K562 (cell line): ENCODE measurements around the gene ARHGAP42. TPM values are rescaled to one million over a fixed set of nuclear protein-coding genes. Genes with fewer than 3 reads are reported as not detected.
A peak's percentile ranks its signal among the peaks of the same experiment; 100 is the strongest.

Experiments used
- ATAC-seq: fragments of 200-7000 bp; cut with Tn5 transposase; 3 replicates; pipeline ENCODE4 v1.9.1; 2020; ENCODE audit warnings: moderate library complexity
- BruUV-seq: library from RNA; stranded (reverse); fragments of 400-500 nt; replicated peaks from 2 replicates; lab custom pipeline; 2021; lab: Mats Ljungman, UMichigan
- CTCF ChIA-PET: fragments of 300-600 bp; formaldehyde crosslinking; extraction: SDS; loops from one replicate; lab custom pipeline; 2021; ENCODE audit warnings: low intra/inter-chr PET ratio; lab: Yijun Ruan, JAX
- POLR2A ChIA-PET: fragments of 300-600, 350-650 bp; sonication (Branson Sonifier 250); formaldehyde crosslinking; extraction: SDS; loops from one replicate; lab custom pipeline; 2021; ENCODE audit warnings: antibody characterized with exemption, inconsistent platforms; lab: Yijun Ruan, JAX
- DNase-seq, 4 experiments: peaks; one replicate each; pipeline versions ENCODE4 v3.0.0 to v3.0.0-alpha.2; 2011 to 2018; ENCODE audit warnings: low spot score in 3 of 4, mixed read lengths in 3 of 4; ENCODE audit errors: extremely low read depth in 1 of 4
- FAIRE-seq: peaks from 2 replicates; lab custom pipeline; 2011; peaks lifted over from hg19 to GRCh38; lab: Jason Lieb, UNC
- H2AFZ ChIP-seq: 2 replicates; pipeline ENCODE4 v1.6.0; 2011; ENCODE audit warnings: low read depth, low read length, control low read depth, inconsistent platforms
- H3K27ac ChIP-seq: fragments of 200-600 bp; 3 replicates; pipeline ENCODE4 v1.8.0; 2011; ENCODE audit warnings: low read depth, mild to moderate bottlenecking, control low read depth, inconsistent platforms, low read length, moderate library complexity, mixed read lengths; ENCODE audit errors: extremely low read depth
- H3K27me3 ChIP-seq, 2 experiments: fragments of 300-600 bp in 1 of 2; 2 replicates in 1 of 2; 3 replicates in 1 of 2; pipeline versions ENCODE4 v1.6.0 to v1.8.0; 2011; ENCODE audit warnings: inconsistent platforms in 2 of 2, low read length in 2 of 2, mild to moderate bottlenecking in 1 of 2, mixed read lengths in 1 of 2, moderate library complexity in 1 of 2; ENCODE audit not compliant: control insufficient read depth in 2 of 2, insufficient read depth in 2 of 2
- H3K36me3 ChIP-seq: fragments of 300-600 bp; 3 replicates; pipeline ENCODE4 v1.8.0; 2011; ENCODE audit warnings: mild to moderate bottlenecking, low read length, inconsistent platforms; ENCODE audit not compliant: control insufficient read depth, insufficient read depth
- H3K4me1 ChIP-seq, 2 experiments: fragments of 200-600 bp in 1 of 2; replicated peaks in 1 of 2; 2 replicates in 1 of 2; 3 replicates in 1 of 2; pipeline versions ENCODE4 v1.5.1 to v1.8.0; 2011; ENCODE audit warnings: inconsistent platforms in 2 of 2, low read length in 2 of 2, mild to moderate bottlenecking in 1 of 2, mixed read lengths in 1 of 2, moderate library complexity in 1 of 2; ENCODE audit not compliant: control insufficient read depth in 2 of 2, insufficient read depth in 2 of 2
- H3K4me2 ChIP-seq: 2 replicates; pipeline ENCODE4 v1.6.1; 2011; ENCODE audit warnings: low read length, control low read depth, inconsistent platforms, mixed read lengths; ENCODE audit not compliant: insufficient read depth
- H3K4me3 ChIP-seq: fragments of 200-600 bp; sonication (generic), shearing (Covaris generic); 2 replicates; pipeline ENCODE4 v1.5.1; 2016; ENCODE audit warnings: control low read depth, inconsistent platforms
- H3K79me2 ChIP-seq: fragments of 200-600 bp; 3 replicates; pipeline ENCODE4 v1.8.0; 2011; ENCODE audit warnings: low read length, inconsistent platforms; ENCODE audit not compliant: control insufficient read depth, insufficient read depth
- H3K9ac ChIP-seq, 2 experiments: 2 replicates each; pipeline versions ENCODE4 v1.6.0 to v1.6.1; 2011; ENCODE audit warnings: low read depth in 2 of 2, low read length in 2 of 2, control low read depth in 1 of 2, inconsistent platforms in 1 of 2, mild to moderate bottlenecking in 1 of 2, mixed read lengths in 1 of 2; ENCODE audit not compliant: insufficient read depth in 1 of 2
- H3K9me1 ChIP-seq: one replicate; pipeline ENCODE4 v1.6.0; 2011; ENCODE audit warnings: inconsistent platforms, mild to moderate bottlenecking, low read length, moderate library complexity; ENCODE audit not compliant: control insufficient read depth, insufficient read depth
- H3K9me3 ChIP-seq: replicated peaks from 2 replicates; pipeline ENCODE4 v1.5.1; 2011; ENCODE audit warnings: low read depth, low read length, inconsistent platforms; ENCODE audit not compliant: control insufficient read depth, insufficient read depth
- H4K20me1 ChIP-seq: replicated peaks from 2 replicates; pipeline ENCODE4 v1.6.1; 2011; ENCODE audit warnings: low read length, inconsistent platforms, mixed read lengths; ENCODE audit not compliant: control insufficient read depth, insufficient read depth
- ADNP ChIP-seq: fragments of 200-800 bp; sonication (Bioruptor generic); IDR thresholded peaks from 2 replicates; pipeline ENCODE4 v1.6.1; 2016; ENCODE audit warnings: missing genetic modification characterization, missing compliant biosample characterization
- BCOR ChIP-seq: fragments of 450-650 bp; IDR thresholded peaks from 2 replicates; pipeline ENCODE4 v1.6.1; 2016
- BRD9 ChIP-seq: fragments of 450-650 bp; IDR thresholded peaks from 2 replicates; pipeline ENCODE4 v1.6.1; 2018; ENCODE audit warnings: low read depth; ENCODE audit not compliant: partially characterized antibody
- BRF2 ChIP-seq: IDR thresholded peaks from 3 replicates; pipeline ENCODE4 v1.6.1; 2011; ENCODE audit warnings: borderline replicate concordance, mild to moderate bottlenecking; ENCODE audit not compliant: insufficient read length, insufficient read depth
- MTA2 ChIP-seq: fragments of 450-650 bp; IDR thresholded peaks from 2 replicates; pipeline ENCODE4 v1.6.1; 2016; ENCODE audit warnings: low read depth
- NCOA4 ChIP-seq: fragments of 450-650 bp; IDR thresholded peaks from 2 replicates; pipeline ENCODE4 v1.6.1; 2018; ENCODE audit warnings: mild to moderate bottlenecking; ENCODE audit not compliant: partially characterized antibody
- NFE2 ChIP-seq: IDR thresholded peaks from 2 replicates; pipeline ENCODE4 v1.6.1; 2014; ENCODE audit warnings: antibody characterized with exemption, low read depth
- PHTF2 ChIP-seq: fragments of 250-450 bp; sonication (Bioruptor Pico); IDR thresholded peaks from 2 replicates; pipeline ENCODE4 v1.5.0; 2021; ENCODE audit warnings: mild to moderate bottlenecking
- RFX1 ChIP-seq: fragments of 450-650 bp; IDR thresholded peaks from 2 replicates; pipeline ENCODE4 v1.6.1; 2016; ENCODE audit warnings: mild to moderate bottlenecking, moderate library complexity
- SMC3 ChIP-seq: conservative IDR thresholded peaks from 2 replicates; pipeline ENCODE4 v1.6.1; 2011; ENCODE audit warnings: low read depth, low read length, improper control_type of control experiment; ENCODE audit not compliant: insufficient read depth
- ZBTB12 ChIP-seq: fragments of 250-450 bp; sonication (Bioruptor Pico); IDR thresholded peaks from 2 replicates; pipeline ENCODE4 v1.4.0; 2020
- ZMIZ1 ChIP-seq, 2 experiments: fragments of 150-350 bp in 1 of 2; IDR thresholded peaks; 2 replicates each; pipeline ENCODE4 v1.6.1; 2012 to 2016; ENCODE audit warnings: low read depth in 2 of 2, low read length in 2 of 2, mild to moderate bottlenecking in 1 of 2, moderate library complexity in 1 of 2
- WGBS: fragments of 100-300 bp; shearing (Covaris generic); methylation state at CpG from one replicate; pipeline ENCODE4 v1.1.6; 2016; ENCODE audit warnings: low coverage, mixed read lengths; ENCODE audit not compliant: insufficient coverage; ENCODE audit errors: missing lambda C conversion rate; 5-methylcytosine and 5-hydroxymethylcytosine counted together
- in situ Hi-C: fragments of 300-500 bp; cut with MboI; formaldehyde crosslinking; loops from 4 replicates; pipeline ENCODE4 v1.15.0; 2018; ENCODE audit warnings: inconsistent platforms, mixed read lengths
- intact Hi-C: fragments of 100-400 bp; cut with micrococcal nuclease; formaldehyde crosslinking; loops from 2 replicates; pipeline ENCODE4 v1.14.2; 2022
- polyA plus RNA-seq, 8 experiments: library from polyadenylated mRNA; depleted of rRNA in 4 of 8; stranded (reverse) in 5 of 8; unstranded in 3 of 8; fragments of >200 nt; fragmentation: Nextera tagmentation in 2 of 8; fragmentation: Illumina TruSeq in 1 of 8; extraction: Ambion mirVana in 2 of 8; extraction: Trizol in 1 of 8; gene quantifications; 2 replicates each; pipeline versions ENCODE4 v1.2.1 to v1.2.3, GENCODE V29; 2011 to 2014; ENCODE audit warnings: inconsistent platforms in 1 of 8, missing spikeins in 1 of 8
- total RNA-seq, 7 experiments: library from RNA; depleted of rRNA in 6 of 7; stranded (reverse); fragments of >200 nt in 6 of 7; fragmentation: Illumina TruSeq in 2 of 7; extraction: Trizol in 2 of 7; gene quantifications; 2 replicates each; pipeline versions ENCODE4 v1.2.1 to v1.2.3, GENCODE V29; 2011 to 2021; ENCODE audit warnings: low replicate concordance in 1 of 7

ARHGAP42 gene
- total and polyA plus RNA-seq, 9 of the 15 experiments (the other 6 are each of a cell fraction or from before 2014, with no cell fraction given) = 0.95 to 6.1 (median 2.4) TPM

- Histone ChIP-seq H3K4me1 (no peaks in the 10 kb centered on the region; a peak in 1 of 5 replicates), H2AFZ (no peak overlapping the region), H3K4me3 (no peak overlapping the region), H3K79me2 (no peaks in the 10 kb centered on the region), H3K27me3 (no peaks in the 10 kb centered on the region), H3K9ac (no peak overlapping the region), H4K20me1 (no peaks in the 10 kb centered on the region), H3K9me1 (no peaks in the 10 kb centered on the region)
- WGBS = 18% methylated on average over 5 of the region's 5 CpGs
- FAIRE-seq (no peak), DNase-seq (no peak), ATAC-seq (no peak)
- ChIA-PET CTCF (no interaction called here), POLR2A (no interaction called here)
- in situ Hi-C loops = no loop called here
- BruUV-seq = no TSS peak
- no peak for TF ChIP-seq BCOR
- TF ChIP-seq RFX1 = peak; percentile 31
- TF ChIP-seq, all 486 proteins: peak for 1
- intact Hi-C loops = no loop called here
- Histone ChIP-seq H3K4me2 (no peak overlapping the region), H3K27ac (no peak overlapping the region), H3K36me3 (no peaks in the 10 kb centered on the region), H3K9me3 (no peaks in the 10 kb centered on the region)
These were observed 323.8 kb downstream of the ARHGAP42 start for GRCh38 chr11:101010899-101011298.

GRCh38 chr11:101011881-101012280 lies 324.8 kb downstream of the ARHGAP42 start:
- Histone ChIP-seq H3K27me3 (no peaks in the 10 kb centered on the region), H3K27ac (no peak overlapping the region), H4K20me1 (no peaks in the 10 kb centered on the region), H3K9ac (no peak overlapping the region), H3K79me2 (no peaks in the 10 kb centered on the region), H3K9me1 (no peaks in the 10 kb centered on the region), H2AFZ (no peak overlapping the region), H3K9me3 (no peaks in the 10 kb centered on the region), H3K4me1 (no peaks in the 10 kb centered on the region; a peak in 1 of 5 replicates), H3K36me3 (no peaks in the 10 kb centered on the region), H3K4me2 (no peak overlapping the region), H3K4me3 (no peak overlapping the region)
- DNase-seq = no peak
- intact Hi-C loops (no loop called here), in situ Hi-C loops (no loop called here)
- POLR2A ChIA-PET = no interaction called here
- no peak for ATAC-seq
- no peak for FAIRE-seq
- no TSS peak for BruUV-seq
- CTCF ChIA-PET = no interaction called here
- WGBS = 38% methylated on average over 5 of the region's 5 CpGs
- TF ChIP-seq NFE2 (no peak), NCOA4 (no peak), BRD9 (no peak), BRF2 (no peak), PHTF2 (CRISPR knock-in tag) (no peak), MTA2 (no peak), SMC3 (no peak), ZMIZ1 (IDR thresholded peaks at IDR 0.05; ENCODE audit: low read depth in 2 of 2, low read length in 2 of 2) (no peak), ZBTB12 (no peak), ADNP (tag) (no peak)
